GM19193 (cell line): ENCODE results near the gene JPT1.
A peak's percentile ranks its signal among the peaks of the same experiment; 100 is the strongest.

Experiments used
- POLR2A ChIP-seq: IDR thresholded peaks from 4 replicates; pipeline ENCODE4 v1.6.1; 2011; ENCODE audit not compliant: insufficient read depth, insufficient read length; ENCODE audit errors: extremely low read depth

Gene JPT1

DNA sequence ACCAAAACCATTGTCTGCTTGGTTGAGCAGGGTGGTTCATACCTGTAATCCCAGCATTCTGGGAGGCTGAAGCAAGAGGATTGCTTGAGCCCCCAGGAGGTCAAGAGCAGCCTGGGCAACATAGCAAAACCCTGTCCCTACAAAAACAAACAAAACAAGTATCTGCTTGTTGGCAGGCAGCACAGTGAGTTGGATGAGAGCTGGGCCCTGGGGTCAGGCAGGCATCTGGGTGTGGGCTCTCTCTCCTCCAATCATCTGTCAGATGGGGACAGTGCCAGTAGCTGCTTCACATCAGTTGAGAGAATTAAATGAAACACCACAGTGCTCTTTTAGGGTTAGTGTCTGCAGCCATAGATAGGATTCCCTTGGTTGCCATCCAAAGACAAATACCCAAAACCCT is 38.8 kb downstream of the JPT1 start:
- no peak for TF ChIP-seq POLR2A

- no peak for TF ChIP-seq POLR2A
Measured at GRCh38 chr17:75114552-75115314, 39.6 kb downstream of the JPT1 start.

- no peak for TF ChIP-seq POLR2A
Measured at GRCh38 chr17:75113798-75114551, 40.3 kb downstream of the JPT1 start.

DNA sequence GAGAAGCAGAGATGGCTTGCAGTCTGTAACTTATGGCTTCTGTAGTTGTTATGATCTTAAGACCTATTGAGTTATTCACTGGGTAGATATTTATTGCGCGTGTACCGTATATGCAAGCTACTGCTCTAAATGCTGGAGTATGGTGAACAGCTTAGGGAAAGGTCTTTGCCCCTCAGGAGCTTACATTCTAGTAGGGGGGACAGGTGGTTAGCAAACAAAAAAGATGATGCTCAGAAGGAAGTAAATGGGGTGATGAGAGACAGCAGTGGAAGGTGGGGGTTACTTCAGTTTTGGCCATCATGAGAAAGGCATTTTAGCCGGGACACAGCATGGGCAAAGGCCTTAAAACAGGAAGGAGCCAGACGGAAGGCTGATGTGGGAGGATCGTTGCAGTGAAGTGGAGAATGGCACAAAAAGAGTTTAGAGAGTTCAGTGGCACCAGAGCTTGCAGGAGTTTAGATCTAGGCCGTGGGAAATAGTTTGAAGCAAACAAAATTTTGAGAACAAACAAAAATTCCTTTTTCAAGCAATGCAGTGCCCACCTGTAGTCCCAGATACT is 42.5 kb downstream of the JPT1 start:
- no peak for TF ChIP-seq POLR2A

- TF ChIP-seq POLR2A, result no peak
Measured at GRCh38 chr17:75110234-75110937, 43.9 kb downstream of the JPT1 start.

DNA sequence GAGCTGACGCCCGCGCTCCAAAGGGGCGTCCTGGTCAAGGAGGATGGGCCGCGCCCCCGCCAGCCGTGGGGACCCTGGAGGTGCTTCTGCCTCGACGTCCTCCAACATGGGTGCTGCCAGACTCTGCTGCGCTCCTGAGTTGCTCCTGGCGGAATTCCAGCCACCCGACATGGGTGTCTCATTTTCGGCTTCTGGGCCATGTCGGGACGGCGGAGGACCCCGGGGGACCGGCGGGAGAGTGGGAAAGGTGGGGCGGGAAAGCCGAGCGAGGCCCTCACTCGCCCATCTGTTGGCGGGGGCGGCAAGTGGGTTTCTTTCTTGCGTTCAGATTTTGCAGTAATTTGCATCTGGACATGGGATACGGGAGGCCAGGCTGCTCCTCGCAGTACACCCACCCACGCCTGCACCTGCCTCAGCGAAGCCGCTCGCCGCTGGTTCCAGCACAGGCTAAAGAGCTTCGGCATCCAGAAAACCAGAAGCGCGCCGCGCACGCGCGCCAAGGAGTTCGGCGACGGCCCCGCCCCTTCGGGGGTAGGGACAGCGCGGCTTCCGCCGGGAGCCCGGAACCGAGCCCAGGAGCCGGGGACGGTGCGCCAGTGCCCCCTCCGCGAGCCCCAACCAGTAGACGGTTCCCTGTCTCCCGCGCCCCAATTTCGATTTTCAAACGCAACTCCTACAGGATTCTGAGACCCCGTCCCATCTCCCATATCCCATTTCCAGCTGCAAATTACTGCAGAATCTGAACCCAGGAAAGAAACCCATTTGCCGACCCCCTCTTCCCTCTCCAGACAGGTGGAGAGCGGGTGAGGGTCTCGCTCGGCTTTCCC is 44.7 kb downstream of the JPT1 start, which contains the start of gene ARMC7:
Gene ARMC7 (plus strand): TSS at position 563 of the 827 bp plus-strand sequence. CDS start 320 bp downstream, outside the sequence.
- TF ChIP-seq POLR2A, result peak; percentile 94

- TF ChIP-seq POLR2A, result no peak
Measured at GRCh38 chr17:75109046-75109406, 45.3 kb downstream of the JPT1 start.

- no peak for TF ChIP-seq POLR2A
Measured at GRCh38 chr17:75108193-75108592, 46.1 kb downstream of the JPT1 start.

DNA sequence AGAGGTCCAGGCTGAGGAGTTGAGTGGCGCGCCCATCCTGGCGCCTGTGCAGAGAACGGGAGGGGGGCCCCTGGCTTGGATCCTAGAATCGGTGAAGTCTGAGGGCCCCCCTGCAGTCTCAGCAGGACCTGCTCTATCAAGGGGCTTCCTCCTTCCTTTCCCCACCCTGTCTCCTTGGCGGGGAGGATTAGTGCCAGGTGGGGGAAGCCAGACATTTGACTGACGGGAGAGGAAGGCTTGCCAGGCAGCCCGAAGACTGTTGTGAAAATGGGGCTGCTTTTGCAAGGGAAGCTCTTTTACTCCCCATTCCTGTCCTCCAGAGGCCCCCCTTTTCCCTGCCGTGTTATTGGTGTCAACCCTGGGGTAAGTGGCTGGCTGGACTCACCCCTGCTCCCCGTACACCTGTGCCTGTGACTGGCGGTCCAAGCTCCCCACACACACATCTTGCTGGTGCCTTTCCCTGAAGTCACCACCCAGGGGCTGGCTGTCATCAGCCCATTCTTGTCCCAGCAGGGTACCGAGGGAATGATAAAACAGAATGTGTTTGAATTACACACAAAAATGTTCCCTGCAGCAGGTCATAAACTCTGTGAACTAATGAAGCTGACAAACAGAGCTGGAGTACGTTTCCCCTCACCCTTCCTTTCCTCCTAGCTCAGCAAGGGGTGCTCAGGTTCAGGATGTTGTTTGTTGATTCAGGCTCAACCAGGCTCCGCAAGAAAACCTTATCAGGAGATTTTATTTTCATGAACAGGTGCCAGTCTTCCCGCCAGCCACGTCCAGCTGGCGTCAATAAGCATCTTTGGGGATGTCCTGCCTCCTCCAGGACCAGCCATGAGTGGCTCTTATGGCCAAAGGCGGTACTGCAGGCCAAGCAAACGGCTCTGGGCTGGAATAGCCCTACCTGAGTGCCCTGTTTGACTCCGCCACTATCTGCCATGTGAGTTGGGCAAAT is 48.9 kb downstream of the JPT1 start:
- TF ChIP-seq POLR2A, result no peak

DNA sequence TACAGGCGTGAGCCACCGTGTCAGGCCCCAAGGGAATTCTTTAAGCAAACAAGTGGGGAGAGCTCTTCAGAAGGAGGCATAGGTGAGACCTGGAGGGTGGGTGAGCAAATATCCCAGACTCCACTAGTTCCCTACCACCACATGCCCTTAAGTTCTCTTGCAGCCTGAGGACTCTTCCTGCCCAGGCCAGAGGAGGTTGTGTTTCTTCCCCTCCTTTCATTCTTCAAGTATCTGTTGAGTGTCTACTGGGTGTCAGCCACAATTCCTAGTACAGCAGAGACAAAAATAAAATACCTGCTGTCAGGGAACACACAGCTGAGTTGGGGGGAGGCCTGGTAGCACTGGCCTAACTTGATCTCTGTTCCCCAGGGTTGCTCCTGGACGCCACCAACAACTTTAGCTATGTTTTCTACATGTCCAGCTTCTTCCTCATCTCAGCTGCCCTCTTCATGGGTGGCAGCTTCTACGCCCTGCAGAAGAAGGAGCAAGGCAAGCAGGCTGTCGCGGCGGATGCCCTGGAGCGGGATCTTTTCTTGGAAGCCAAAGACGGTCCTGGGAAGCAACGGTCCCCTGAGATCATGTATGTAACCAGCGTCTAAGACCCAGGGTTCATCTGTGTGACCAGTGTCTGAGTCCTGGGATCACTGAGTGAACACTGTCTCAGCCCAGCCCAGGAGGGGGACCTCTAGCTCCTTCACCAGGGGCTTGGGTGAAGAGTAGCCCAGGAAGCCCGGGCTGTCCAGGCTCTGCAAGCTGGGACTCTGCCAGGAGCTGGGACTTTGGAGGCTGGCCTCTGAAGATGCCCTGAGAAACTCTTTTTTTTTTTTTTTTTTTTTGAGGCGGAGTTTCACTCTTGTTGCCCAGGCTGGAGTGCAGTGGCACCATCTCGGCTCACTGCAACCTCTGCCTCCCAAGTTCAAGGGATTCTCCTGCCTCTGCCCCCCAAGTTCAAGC is 50.4 kb downstream of the JPT1 start:
- TF ChIP-seq POLR2A, result no peak

GRCh38 chr17:75102385-75102821 is 51.9 kb downstream of the JPT1 start:
- no peak for TF ChIP-seq POLR2A

DNA sequence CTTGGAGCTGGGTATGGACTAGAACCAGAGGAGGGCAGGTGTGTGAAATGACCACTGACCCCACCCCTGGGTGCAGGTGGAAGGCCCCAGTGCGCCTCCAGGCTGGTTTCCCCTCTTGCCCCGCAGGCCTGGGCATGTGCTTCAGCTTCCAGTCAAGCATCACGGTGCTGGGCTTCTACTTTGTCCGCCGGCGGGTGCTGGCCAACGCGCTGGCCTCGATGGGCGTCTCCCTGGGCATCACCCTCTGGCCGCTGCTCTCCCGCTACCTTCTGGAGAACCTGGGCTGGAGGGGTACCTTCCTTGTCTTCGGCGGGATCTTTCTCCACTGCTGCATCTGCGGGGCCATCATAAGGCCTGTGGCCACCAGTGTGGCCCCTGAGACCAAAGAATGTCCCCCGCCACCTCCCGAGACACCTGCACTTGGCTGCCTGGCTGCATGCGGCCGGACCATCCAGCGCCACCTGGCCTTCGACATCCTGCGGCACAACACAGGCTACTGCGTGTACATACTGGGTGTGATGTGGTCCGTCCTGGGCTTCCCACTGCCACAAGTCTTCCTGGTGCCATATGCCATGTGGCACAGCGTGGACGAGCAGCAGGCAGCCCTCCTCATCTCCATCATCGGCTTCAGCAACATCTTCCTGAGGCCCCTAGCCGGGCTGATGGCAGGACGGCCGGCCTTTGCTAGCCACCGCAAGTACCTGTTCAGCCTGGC is 54.3 kb downstream of the JPT1 start:
- no peak for TF ChIP-seq POLR2A

DNA sequence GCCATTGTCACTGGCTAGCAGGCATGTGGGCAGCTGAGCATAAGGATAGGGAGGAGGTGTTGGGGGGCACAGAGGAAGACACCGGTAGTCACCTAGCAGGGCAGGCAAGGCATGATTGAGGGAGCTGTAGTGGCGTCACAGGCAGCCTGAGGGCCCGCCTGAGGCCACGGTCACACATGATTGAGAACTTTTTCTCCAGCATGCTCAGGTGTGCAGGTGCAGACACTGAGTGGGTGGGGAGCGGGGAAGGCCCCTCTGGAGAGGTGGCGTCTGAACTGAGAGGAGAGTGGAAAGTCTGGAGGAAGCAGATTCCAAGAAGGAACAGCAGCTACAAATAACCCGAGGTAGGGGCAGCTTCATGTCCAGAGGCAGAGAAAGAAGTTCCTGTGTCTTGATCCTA is 55.5 kb downstream of the JPT1 start:
- no peak for TF ChIP-seq POLR2A
